GM12891 (cell line): ENCODE data around the gene SVOPL.

Source experiments
- DNase-seq: peaks from one replicate; pipeline ENCODE4 v3.0.0; 2011; ENCODE audit warnings: low spot score; ENCODE audit not compliant: insufficient read length
- FAIRE-seq: peaks from 2 replicates; lab custom pipeline; 2011; peaks lifted over from hg19 to GRCh38; lab: Jason Lieb, UNC
- PAX5 ChIP-seq: IDR thresholded peaks from 2 replicates; pipeline ENCODE4 v1.6.1; 2011; ENCODE audit warnings: low read length, moderate library complexity, mild to moderate bottlenecking; ENCODE audit not compliant: insufficient read depth, severe bottlenecking
- POLR2A ChIP-seq: IDR thresholded peaks from 2 replicates; pipeline ENCODE4 v1.6.1; 2011; ENCODE audit warnings: low read depth, low read length, control low read depth
- POLR2AphosphoS5 ChIP-seq: IDR thresholded peaks from 2 replicates; pipeline ENCODE4 v1.6.1; 2011; ENCODE audit warnings: low read depth, low read length, control low read depth
- POU2F2 ChIP-seq: IDR thresholded peaks from 2 replicates; pipeline ENCODE4 v1.6.1; 2011; ENCODE audit warnings: low read depth, mild to moderate bottlenecking, control low read depth, low read length, moderate library complexity
- SPI1 ChIP-seq: IDR thresholded peaks from 2 replicates; pipeline ENCODE4 v1.6.1; 2011; ENCODE audit warnings: low read depth, low read length, control low read depth
- TAF1 ChIP-seq: IDR thresholded peaks from 2 replicates; pipeline ENCODE4 v1.6.1; 2011; ENCODE audit warnings: low read depth, low read length, control low read depth

The SVOPL gene

GRCh38 chr7:138684340-138684739 is 16.8 kb downstream of the SVOPL start:
- TF ChIP-seq PAX5 (no peak), POLR2A (no peak), POU2F2 (no peak)
- no peak for DNase-seq
- FAIRE-seq: no peak

GRCh38 chr7:138679793-138680192 is 21.4 kb downstream of the SVOPL start:
- DNase-seq: no peak
- TF ChIP-seq PAX5: no peak
- FAIRE-seq: no peak

- FAIRE-seq (no peak), DNase-seq (no peak)
- TF ChIP-seq TAF1 (no peak), POLR2AphosphoS5 (no peak), PAX5 (no peak), POU2F2 (no peak), SPI1 (no peak), POLR2A (no peak)
Observed at GRCh38 chr7:138670594-138670993, 30.6 kb downstream of the SVOPL start.

GRCh38 chr7:138669364-138669763 is 31.8 kb downstream of the SVOPL start:
- no peak for DNase-seq
- TF ChIP-seq TAF1: no peak
- no peak for TF ChIP-seq PAX5
- TF ChIP-seq POLR2A: no peak
- TF ChIP-seq POLR2AphosphoS5: no peak
- no peak for TF ChIP-seq POU2F2
- no peak for TF ChIP-seq SPI1
- FAIRE-seq: no peak

- no peak for TF ChIP-seq POLR2AphosphoS5
- FAIRE-seq (no peak), DNase-seq (no peak)
Observed at GRCh38 chr7:138668946-138669345, 32.2 kb downstream of the SVOPL start.

- FAIRE-seq (no peak), DNase-seq (no peak)
- TF ChIP-seq PAX5: no peak
- TF ChIP-seq TAF1: no peak
- no peak for TF ChIP-seq POU2F2
- no peak for TF ChIP-seq SPI1
- no peak for TF ChIP-seq POLR2A
- no peak for TF ChIP-seq POLR2AphosphoS5
Observed at GRCh38 chr7:138668229-138668596, 32.9 kb downstream of the SVOPL start.

- no peak for TF ChIP-seq POLR2A
- no peak for TF ChIP-seq POLR2AphosphoS5
- TF ChIP-seq SPI1: no peak
- TF ChIP-seq POU2F2: no peak
- no peak for TF ChIP-seq PAX5
- TF ChIP-seq TAF1: no peak
- no peak for DNase-seq
- FAIRE-seq: no peak
Observed at GRCh38 chr7:138667535-138668228, 33.5 kb downstream of the SVOPL start.

GRCh38 chr7:138666385-138666784 is 34.8 kb downstream of the SVOPL start:
- no peak for TF ChIP-seq TAF1
- no peak for TF ChIP-seq PAX5
- TF ChIP-seq POLR2A: no peak
- no peak for TF ChIP-seq POLR2AphosphoS5
- no peak for TF ChIP-seq SPI1
- no peak for TF ChIP-seq POU2F2
- no peak for DNase-seq
- FAIRE-seq: no peak

- no peak for TF ChIP-seq POLR2A
- no peak for TF ChIP-seq POU2F2
- TF ChIP-seq TAF1: no peak
- no peak for TF ChIP-seq SPI1
- no peak for TF ChIP-seq PAX5
- no peak for TF ChIP-seq POLR2AphosphoS5
Observed at GRCh38 chr7:138665669-138666140, 35.5 kb downstream of the SVOPL start.

GRCh38 chr7:138665249-138665648 is 35.9 kb downstream of the SVOPL start:
- FAIRE-seq (no peak), DNase-seq (no peak)
- TF ChIP-seq POLR2A (no peak), POU2F2 (no peak), TAF1 (no peak), POLR2AphosphoS5 (no peak), PAX5 (no peak), SPI1 (no peak)

More at GRCh38 chr7:138665669-138666140, 35.5 kb downstream of the SVOPL start:
- FAIRE-seq (no peak), DNase-seq (no peak)
